Measurements from ENCODE around the gene GAS2L1.

GAS2L1 gene

DNA sequence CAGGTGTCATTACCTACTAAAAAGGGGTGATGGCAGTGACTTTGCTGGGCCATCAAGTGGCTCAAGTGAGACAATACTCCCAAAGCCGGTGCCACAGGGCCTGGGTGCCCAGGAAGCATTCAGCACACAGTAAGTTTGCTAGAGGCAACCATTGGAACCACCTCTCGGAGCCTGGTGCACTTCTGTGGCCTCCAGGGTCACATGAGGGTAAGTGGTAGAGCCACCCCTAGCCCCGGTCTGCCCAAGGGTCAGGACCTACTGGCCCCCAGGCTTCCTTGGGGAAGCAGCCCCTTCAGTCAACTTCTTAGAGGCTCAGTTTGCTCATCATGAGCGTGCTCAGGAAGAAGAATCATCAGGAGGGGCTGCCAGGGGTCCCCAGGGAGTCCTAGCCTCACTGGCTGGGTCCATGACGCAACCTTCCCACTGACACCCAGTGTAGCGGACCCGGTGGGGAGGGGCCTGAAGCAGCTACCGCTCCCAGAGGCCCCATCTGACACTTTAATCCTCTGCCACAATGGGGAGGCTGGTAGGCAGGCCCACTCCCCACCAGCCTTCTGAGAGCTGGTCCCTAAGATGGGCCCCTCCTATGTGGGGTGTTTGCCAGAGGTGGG, 26.5 kb downstream of the GAS2L1 start:
- H3K27ac ChIP-seq: no peak overlapping the region
- no peak for TF ChIP-seq ZFX (IDR thresholded peaks at IDR 0.05; ENCODE audit: borderline replicate concordance)
- TF ChIP-seq, protein P1, sequence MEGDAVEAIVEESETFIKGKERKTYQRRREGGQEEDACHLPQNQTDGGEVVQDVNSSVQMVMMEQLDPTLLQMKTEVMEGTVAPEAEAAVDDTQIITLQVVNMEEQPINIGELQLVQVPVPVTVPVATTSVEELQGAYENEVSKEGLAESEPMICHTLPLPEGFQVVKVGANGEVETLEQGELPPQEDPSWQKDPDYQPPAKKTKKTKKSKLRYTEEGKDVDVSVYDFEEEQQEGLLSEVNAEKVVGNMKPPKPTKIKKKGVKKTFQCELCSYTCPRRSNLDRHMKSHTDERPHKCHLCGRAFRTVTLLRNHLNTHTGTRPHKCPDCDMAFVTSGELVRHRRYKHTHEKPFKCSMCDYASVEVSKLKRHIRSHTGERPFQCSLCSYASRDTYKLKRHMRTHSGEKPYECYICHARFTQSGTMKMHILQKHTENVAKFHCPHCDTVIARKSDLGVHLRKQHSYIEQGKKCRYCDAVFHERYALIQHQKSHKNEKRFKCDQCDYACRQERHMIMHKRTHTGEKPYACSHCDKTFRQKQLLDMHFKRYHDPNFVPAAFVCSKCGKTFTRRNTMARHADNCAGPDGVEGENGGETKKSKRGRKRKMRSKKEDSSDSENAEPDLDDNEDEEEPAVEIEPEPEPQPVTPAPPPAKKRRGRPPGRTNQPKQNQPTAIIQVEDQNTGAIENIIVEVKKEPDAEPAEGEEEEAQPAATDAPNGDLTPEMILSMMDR (IDR thresholded peaks at IDR 0.05): no peak

DNA sequence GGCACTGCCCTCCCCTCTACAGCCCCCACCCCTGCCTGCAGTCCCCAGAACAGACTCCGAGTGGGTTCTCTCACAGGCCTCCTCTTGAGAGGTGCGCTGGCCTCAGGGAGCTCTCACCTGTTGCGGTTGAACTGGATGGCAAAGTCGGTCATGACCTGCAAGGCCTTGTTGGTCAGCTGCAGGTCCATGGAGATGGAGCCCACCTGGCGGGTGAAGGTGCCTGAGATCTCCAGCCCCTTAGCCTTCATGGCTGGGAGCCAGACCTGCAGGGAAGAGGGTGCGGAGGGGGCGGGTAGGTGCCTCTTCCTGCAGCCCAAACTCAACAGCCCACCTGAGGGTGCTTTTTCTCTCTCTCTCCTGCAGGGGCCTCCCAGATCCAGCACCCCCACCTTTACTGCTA, 27.7 kb downstream of the GAS2L1 start:
- TF ChIP-seq, protein P1 (IDR thresholded peaks at IDR 0.05): no peak
- TF ChIP-seq ZFX (IDR thresholded peaks at IDR 0.05; ENCODE audit: borderline replicate concordance): no peak
- H3K27ac ChIP-seq: no peak overlapping the region

DNA sequence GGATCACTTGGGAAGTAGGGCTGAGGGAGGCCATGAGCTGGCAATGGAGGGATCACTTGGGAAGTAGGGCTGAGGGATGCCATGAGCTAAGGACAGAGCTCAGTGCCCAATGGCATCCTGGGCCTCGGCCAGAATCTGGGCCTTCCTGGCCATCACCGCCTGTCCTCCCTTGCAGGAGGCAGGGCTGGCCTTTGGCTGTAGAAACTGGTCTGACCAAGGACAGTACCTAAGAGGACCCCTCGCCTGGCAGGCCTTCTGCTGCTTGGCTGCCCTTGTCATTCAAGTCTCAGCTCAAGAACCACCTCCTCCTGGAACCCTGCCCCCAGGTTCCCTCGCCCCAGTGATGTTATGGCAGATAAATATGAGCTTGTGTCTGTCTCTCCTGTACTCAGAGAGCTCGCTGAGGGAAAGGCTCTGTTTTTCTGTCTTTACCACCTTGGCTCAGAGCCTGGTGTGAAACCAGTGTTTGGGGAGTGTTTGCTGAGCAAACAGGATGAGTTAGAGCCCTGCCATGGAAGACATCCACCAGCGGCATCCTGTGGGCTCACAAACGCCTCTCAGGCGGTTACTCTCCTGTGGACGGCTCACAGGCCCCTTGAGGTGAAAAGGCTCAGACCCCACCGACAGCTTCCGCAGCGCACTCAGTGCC, 28.4 kb downstream of the GAS2L1 start:
- TF ChIP-seq, protein P1 (IDR thresholded peaks at IDR 0.05): no peak
- no peak for TF ChIP-seq ZFX (IDR thresholded peaks at IDR 0.05; ENCODE audit: borderline replicate concordance)
- H3K27ac ChIP-seq: no peak overlapping the region

DNA sequence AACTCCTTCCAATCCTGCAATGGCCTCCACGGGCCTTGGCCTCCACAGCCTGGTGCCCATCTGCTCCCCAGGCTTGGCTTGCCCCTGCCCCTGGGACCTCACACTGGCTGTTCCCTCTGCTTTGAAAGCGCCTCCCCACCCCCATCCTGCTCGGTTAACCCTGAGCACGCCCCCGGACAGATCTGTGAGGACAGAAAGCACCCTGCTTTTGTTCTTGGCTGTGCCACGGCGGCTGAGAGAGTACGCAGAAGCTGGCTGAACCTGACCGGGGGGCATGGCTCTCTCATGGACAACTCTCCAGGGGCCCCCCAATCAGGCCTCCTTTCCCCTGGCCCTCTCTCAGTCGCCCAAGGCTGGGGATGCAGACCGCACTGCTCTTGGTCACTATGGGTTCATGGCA, 29.2 kb downstream of the GAS2L1 start:
- TF ChIP-seq ZFX (IDR thresholded peaks at IDR 0.05; ENCODE audit: borderline replicate concordance): no peak
- TF ChIP-seq, protein P1 (IDR thresholded peaks at IDR 0.05): no peak
- H3K27ac ChIP-seq: no peak overlapping the region

DNA sequence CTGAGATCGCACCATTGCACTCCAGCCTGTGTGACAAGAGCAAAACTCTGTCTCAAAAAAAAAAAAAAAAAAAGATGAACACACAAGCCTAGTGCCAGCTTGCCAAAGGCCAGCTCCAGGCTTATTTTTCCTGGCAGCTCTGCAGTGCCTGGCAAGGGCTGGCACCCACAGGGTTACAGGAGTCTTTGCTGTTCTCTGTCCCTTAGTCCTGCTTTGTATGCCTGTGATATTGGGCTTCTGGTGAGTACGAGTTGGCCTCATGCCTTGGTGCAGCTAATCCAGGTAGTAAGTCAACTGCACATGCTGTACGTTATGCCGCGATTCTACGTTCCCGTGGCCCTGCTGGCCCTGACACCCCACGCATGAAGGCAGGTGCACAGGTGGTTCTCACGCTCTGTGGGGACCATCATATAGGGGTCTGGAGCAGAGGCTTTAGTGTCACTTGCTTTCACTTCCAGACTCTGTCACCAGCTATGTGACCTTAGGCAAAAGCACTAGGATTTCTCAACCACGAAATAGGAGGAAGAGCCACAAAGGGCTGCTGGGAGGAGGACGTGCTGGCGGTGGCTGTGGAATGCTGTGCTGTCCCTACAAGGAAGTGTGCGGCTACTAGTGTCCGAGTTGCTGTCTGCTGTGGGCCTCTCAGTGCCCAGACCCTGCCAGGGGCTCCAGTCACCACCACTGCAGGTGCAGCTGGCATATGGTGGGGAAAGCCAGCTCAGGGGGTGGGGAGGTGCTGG, 30.5 kb downstream of the GAS2L1 start:
- no peak overlapping the region for H3K27ac ChIP-seq
- TF ChIP-seq, protein P1 (IDR thresholded peaks at IDR 0.05): no peak
- TF ChIP-seq ZFX (IDR thresholded peaks at IDR 0.05; ENCODE audit: borderline replicate concordance): no peak

DNA sequence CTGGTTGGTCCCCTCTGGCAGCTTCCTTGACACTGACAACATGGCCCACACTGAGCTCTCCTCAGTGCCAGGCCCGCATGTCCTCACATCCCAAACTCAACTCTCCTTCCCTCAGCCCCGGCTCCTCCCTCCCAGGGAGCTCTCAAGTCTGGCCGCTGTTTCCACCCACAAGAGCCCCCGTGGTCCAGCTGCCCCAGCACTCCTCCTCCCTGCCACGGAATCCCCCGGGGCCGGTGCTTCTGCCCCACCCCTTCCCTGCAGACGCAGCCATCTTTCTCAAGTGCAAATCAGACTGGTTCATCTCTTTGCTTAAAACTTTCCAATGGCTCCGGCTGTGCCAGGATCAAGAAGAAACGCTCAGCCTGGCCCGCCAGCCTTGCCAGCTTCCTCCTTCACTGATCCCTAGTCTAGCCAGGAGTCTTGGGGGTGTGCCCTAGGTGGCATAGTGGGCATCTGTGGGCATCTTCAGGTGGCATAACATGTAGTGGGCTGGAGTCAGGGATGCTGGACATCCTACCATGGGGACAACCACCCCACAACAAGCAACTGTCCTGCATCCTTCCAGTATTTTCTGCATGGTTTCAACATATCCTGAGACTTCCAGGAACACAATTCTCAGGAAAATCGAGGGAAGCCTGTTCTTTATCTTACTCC, 31.3 kb downstream of the GAS2L1 start:
- TF ChIP-seq, protein P1 (IDR thresholded peaks at IDR 0.05): no peak
- TF ChIP-seq ZFX (IDR thresholded peaks at IDR 0.05; ENCODE audit: borderline replicate concordance): no peak
- no peak overlapping the region for H3K27ac ChIP-seq

Measured in 22Rv1 (cell line).